CD4-positive, alpha-beta T cell treated with Interleukin-21 for 1 hour (primary cell): ENCODE results near the gene SLC7A6OS.
A peak's percentile ranks its signal among the peaks of the same experiment; 100 is the strongest.

Source experiments
- DNase-seq: peaks from one replicate; pipeline ENCODE4 v3.0.0-alpha.2; 2020

SLC7A6OS gene

GRCh38 chr16:68343137-68343536 is 32.4 kb upstream of the SLC7A6OS start:
- DNase-seq = no peak

- no peak for DNase-seq
These were observed 31.9 kb upstream of the SLC7A6OS start for GRCh38 chr16:68342620-68343019.

DNA sequence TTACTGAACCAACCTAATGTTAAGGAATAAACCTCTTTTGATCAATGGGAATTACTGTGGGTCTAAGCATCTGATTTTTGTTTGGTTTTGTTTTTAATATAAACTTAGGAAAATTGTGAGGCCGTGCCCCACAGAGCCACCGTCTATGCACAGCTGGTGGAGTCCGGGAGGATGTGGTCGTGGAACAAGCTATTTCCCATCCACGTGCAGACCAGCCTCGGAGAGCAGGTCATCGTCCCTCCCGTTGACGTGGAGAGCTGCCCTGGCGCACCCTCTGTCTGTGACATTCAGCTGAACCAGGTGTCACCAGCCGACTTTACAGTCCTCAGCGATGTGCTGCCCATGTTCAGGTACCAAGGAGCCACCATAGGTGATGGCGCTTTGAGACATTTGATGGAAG is 28.5 kb upstream of the SLC7A6OS start:
- DNase-seq = no peak

GRCh38 chr16:68338326-68339119 is 27.8 kb upstream of the SLC7A6OS start:
- DNase-seq = no peak

GRCh38 chr16:68335175-68335574 is 24.4 kb upstream of the SLC7A6OS start:
- DNase-seq = no peak

- DNase-seq = no peak
These were observed 21.8 kb upstream of the SLC7A6OS start for GRCh38 chr16:68332411-68333121.

DNA sequence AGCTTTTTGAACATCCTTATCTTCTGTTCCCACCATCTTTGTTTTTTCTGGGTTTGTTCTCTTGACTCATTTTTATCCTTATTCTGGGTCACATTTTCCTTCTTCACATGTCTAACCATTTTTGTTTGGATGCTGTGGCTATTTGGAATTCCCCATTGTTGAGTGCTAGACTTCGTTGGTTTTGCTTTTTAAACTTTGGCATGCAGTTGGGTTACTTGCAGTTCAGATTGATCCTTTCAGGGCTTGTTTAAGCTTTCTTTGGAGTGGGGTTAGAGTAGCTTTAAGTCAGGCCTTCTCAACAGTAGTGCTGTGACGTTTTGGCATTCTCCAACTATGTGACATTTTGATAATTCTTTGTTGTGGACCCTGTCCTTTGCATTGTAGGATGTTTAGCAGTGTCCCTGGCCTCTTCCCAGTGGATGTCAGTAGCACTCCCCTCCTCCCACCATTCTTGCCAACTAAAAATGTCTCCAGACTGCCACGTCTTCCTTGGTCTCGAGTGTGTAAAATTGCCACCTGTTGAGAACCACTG is 21.2 kb upstream of the SLC7A6OS start:
- no peak for DNase-seq

GRCh38 chr16:68328860-68329390 is 18.2 kb upstream of the SLC7A6OS start:
- no peak for DNase-seq

DNA sequence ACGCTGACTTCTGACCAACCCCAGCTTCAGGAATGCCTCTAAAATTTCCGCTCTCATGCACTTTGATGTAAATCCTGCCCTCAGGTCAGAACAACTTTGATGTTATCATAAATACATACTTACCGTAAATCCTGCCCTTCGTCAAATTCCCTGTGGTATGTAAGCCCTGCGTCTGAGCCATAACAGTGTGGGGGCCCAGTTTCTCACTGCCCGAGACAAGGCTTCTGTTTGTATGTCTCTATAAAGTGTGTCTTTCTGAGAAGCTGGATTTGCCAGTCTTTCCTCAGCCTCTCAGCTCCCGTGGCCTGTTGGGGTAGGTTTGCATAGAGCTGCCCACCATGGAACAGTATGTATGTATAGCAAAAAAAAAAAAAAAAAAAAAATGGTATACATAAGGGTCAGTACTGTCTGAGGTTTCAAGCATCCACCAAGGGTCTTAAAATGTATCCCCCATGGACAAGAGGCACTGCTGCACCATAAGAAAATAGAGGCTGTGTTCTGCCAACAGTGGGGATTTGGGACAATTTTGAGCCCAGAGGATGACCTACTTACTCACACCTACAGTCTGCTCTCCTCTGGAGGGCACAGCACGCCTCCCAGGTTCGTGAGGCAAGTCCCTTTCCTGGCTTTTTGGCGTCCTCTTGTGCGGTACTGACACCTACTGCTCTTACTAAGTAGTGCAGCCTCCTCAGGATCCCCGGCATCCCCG is 17.6 kb upstream of the SLC7A6OS start:
- DNase-seq = peak; percentile 84

- DNase-seq = no peak
These were observed 14.1 kb upstream of the SLC7A6OS start for GRCh38 chr16:68324780-68325357.

DNA sequence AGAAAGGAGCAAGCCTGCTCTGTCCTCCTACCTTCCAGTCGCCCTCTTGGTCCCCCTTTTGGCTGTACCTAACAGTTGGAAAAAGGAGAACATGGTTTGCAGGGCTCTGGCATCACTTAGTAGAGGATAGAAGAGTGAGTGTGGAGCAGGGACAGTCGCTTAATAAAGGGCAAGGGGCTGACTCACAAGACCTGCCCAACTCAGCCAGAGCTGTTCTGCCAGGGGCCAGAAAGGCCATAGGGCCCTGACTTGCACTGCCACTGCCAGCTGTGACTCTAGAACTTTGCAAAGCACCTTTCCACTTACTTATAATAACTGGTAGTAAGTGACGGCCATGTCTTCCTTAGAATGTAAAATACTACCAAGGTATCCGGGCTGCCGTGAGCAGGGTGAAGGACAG is 13.6 kb upstream of the SLC7A6OS start:
- no peak for DNase-seq

GRCh38 chr16:68319185-68319908 is 8.6 kb upstream of the SLC7A6OS start:
- no peak for DNase-seq

DNA sequence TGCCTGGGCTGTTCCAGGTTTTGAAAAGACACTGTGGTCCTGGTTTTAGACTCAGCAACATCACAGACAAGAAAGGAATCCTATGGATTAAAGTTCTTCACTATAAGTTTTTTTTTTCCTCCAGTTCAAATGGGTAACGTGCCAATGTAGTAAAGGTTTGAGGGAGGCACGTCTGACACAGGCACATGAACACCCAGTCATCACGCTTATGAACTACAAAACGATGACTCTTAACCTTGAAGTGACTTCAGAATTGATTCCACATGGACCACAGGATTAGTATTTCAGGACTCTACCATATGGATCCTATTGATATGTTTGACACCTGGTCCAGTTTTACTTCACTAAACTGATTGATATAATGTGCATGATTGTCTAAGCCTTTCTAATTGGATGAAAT is 2.4 kb upstream of the SLC7A6OS start:
- no peak for DNase-seq

- no peak for DNase-seq
These were observed 341 bp downstream of the SLC7A6OS start for GRCh38 chr16:68310437-68310773.

DNA sequence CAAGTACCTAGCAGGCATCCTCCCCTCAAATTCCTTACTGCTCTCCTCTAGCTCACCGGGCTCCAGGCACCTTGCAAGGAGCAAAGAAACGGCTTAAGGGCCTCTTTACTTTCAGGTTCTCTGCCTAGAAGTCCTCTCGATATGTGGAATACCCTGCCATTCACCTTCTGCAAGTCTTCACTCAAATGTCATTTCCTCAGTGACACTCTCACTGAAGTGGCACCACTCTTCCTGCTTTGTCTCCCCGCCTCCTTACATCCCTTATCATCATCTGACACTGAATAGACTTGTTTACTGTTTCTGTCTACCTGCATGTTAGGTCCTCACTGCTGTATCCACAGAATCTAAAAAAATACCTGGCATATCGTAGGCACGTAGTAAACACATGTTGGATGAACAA is 947 bp downstream of the SLC7A6OS start:
- DNase-seq = no peak

DNA sequence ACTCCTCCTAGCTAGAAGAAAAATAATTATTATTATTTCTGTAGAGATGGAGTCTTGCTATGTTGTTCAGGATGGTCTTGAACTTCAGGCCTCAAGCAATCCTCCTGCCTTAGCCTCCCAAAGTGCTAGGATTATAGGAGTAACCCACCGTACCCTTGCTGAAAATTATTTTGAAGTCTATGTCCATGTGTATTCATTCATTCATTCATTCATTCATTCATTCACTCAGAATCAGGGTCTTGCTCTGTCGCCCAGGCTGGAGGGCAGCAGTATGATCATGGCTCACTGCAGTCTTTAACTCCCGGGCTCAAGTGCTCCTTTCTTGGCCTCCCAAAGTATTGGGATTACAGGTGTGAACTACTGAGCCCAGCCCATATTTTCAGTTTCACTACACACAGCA is 4.1 kb downstream of the SLC7A6OS start:
- DNase-seq = no peak

DNA sequence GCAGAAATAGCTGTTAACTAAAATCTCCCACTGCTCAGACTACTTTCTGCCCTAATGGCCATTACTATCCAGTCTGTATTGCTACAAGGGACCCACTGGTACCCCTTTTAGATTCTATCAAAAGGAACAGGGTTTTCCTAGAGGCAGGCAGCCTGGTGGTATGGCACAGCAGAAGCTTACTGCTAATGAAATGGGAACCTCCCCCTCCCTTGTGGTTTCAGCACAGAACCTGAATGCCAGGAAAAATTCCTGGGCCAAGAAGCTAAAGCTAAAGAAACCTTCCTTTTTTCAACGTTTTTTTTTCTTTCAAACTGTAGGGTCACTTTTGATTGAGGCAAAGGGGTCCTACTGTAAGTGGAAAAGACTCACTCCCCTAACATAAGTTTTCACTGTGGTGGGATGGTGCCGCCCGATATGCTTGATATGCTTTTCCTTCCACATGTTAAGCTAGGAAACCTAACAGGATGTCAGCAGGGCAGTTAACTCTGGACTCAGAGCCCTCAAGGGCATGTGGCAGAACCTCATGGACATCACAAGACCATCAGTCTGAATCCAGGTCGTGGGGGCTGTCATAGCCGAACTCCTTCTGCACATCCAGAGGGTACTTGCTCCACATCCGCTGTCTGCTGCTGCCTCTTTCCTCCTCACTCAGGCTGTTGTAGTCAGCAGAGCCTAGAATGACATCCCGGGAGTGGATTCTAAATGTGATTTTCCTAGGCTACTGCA is 9.8 kb downstream of the SLC7A6OS start:
- no peak for DNase-seq

DNA sequence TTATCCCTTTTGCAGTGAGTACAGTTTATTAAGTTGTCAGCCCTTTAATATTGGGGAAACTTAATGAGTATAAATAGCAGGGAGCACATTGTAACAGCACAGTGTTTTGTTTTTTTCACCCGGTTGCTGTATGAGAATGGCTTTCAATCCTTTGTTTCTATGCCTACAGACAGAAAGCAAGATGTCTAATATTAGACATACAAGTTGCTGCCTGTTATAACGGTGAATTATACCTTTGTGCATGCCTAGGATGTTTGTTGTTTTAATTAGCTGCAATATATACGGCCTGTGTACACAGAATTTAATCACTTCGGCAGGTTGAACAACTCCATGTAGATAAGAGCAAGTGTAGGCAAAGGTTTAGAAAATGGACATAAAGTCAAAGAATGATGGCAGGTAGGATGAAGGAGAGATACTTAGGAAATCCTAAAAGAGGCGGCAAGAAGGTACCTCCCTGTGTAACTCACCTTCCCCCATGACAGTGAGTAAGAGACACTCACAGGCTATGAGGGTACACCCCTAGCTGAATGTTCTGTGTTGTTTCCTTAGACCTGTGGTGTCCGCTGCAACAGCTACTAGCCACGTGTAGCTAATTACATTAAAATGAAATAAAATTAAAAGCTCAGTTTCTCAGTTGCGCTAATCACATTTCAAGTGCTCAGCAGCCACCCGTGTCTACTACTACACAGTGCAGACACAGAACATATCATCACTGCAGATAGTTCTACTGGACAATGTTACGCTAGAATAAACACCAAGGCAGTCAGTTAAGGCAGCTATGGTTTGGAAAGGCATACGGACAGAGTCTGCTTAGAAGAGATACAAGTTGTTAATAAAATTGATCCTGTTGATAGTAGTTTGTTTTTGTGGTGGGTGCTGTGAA is 10.9 kb downstream of the SLC7A6OS start:
- DNase-seq = no peak

DNA sequence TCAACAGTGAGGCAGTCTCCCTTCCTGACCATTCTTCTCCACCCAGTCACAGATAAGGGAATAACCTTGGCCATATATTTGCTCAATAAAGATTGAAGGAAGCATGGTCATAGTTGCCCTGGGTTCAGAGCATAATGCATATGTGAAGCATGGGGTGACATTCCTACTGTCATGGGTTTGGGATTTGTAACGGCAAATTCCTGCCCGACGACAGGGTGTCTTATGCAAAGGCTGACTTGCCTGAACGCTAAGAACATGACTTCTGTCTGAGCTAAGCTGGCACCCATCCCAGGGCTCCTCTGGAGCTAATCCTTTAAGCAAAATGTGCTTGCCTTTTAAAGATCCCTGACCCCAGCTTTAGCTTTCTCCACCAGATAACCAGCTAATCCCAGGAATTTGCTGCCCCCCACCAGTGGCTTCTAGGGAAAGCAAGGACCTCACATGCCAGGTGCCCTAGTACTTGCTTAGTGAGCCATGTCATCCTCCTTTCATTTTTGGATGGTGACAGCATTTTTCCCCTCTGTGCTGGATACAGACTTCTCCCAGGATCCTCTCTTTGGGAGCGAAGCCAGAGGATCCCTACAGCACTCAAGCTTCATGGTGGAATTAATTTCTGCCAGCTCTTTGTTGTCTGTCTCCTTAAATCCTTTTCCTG is 11.7 kb downstream of the SLC7A6OS start:
- no peak for DNase-seq

GRCh38 chr16:68298312-68298711 is 12.4 kb downstream of the SLC7A6OS start:
- DNase-seq = no peak
